ENCODE measurements around the gene ELL2. TPM values are rescaled to one million over a fixed set of nuclear protein-coding genes. Genes with fewer than 3 reads are reported as not detected.

The ELL2 gene
- total RNA-seq, 1 donor from 2014 or later: 124 TPM

DNA sequence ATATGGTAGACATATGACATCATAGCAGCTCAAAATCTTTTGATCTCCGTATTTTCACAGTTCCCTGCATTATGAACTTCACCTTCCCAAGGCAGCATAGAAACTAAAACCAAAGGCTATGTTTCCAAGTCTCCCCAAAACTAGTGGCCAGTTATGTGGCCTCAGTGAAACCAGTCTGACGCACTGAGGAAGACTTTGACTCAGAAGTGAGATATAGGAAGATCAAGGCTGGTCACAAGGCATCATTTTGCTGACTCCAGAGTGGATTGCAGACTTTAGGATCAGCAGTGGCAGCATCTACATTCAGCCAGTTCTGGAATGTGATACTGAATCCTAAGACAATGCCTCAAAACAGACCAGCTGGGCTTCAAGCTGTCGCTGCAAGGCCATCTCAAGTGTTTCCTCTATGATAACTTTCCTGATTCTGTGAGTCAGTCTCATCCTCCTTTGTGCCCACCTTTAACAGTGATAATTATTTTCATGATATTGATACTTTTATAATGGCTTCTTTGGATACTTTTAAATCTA, 34.4 kb upstream of the ELL2 start:
- TF ChIP-seq, protein P1, sequence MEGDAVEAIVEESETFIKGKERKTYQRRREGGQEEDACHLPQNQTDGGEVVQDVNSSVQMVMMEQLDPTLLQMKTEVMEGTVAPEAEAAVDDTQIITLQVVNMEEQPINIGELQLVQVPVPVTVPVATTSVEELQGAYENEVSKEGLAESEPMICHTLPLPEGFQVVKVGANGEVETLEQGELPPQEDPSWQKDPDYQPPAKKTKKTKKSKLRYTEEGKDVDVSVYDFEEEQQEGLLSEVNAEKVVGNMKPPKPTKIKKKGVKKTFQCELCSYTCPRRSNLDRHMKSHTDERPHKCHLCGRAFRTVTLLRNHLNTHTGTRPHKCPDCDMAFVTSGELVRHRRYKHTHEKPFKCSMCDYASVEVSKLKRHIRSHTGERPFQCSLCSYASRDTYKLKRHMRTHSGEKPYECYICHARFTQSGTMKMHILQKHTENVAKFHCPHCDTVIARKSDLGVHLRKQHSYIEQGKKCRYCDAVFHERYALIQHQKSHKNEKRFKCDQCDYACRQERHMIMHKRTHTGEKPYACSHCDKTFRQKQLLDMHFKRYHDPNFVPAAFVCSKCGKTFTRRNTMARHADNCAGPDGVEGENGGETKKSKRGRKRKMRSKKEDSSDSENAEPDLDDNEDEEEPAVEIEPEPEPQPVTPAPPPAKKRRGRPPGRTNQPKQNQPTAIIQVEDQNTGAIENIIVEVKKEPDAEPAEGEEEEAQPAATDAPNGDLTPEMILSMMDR (IDR thresholded peaks at IDR 0.05; ENCODE audit: unreplicated experiment): no peak
- Mint-ChIP-seq H3K27ac (peak overlapping the region; percentile 19), H3K9me3 (ENCODE audit: low read depth) (peaks cover 6% of the 10 kb centered on the region), H3K36me3 (ENCODE audit: insufficient read depth) (peaks cover 2% of the 10 kb centered on the region), H3K4me3 (ENCODE audit: low read depth) (no peak overlapping the region), H3K27me3 (no peaks in the 10 kb centered on the region), H3K4me1 (ENCODE audit: low read depth) (peaks cover 38% of the 10 kb centered on the region)
- no peak for DNase-seq (ENCODE audit: low spot score, unreplicated experiment)

DNA sequence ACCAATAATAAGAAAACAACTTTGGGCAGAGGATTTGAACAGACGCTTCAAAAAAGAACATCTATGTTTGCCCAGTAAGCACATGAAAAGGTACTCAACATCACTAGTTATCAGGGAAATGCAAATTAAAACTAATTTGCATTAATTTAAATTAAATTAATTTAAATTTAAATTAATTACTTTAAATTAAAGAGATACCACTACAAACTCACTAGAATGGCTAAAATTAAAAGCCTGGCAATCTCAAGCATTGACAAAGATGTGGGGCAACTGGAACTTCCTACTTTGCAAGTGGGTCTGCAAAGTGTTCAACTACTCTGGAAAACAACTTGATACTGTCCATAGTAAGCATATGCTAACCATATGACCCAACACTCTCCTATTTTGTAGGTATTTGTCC, 32.1 kb upstream of the ELL2 start:
- H3K4me1 Mint-ChIP-seq (ENCODE audit: low read depth): peaks cover 44% of the 10 kb centered on the region
- TF ChIP-seq, protein P1 (IDR thresholded peaks at IDR 0.05; ENCODE audit: unreplicated experiment): no peak
- H3K27ac Mint-ChIP-seq: no peak overlapping the region
- DNase-seq (ENCODE audit: low spot score, unreplicated experiment): no peak
- H3K27me3 Mint-ChIP-seq: no peaks in the 10 kb centered on the region
- H3K4me3 Mint-ChIP-seq (ENCODE audit: low read depth): no peak overlapping the region
- H3K9me3 Mint-ChIP-seq (ENCODE audit: low read depth): peaks cover 4% of the 10 kb centered on the region
- peaks cover 2% of the 10 kb centered on the region for H3K36me3 Mint-ChIP-seq (ENCODE audit: insufficient read depth)

DNA sequence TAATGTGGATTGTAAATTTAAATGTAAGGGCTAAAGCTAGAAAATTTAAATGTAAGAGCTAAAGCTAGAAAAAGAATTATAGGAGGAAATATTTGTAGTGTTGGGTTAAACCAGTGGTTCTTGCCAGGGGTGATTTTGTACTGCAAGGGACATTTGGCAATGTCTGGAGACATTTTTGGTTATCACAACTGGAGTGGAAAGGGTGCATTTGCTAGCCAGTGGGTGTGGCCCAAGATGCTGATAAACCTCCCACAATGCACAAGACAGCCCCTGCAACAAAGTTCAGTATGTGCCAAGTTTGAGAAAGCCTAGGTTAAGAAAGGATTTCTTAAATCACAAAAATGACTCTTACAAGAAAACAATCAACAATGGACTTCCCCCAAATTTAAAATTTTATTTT, 31.6 kb upstream of the ELL2 start:
- no peak for DNase-seq (ENCODE audit: low spot score, unreplicated experiment)
- H3K36me3 Mint-ChIP-seq (ENCODE audit: insufficient read depth): peaks cover under 1% of the 10 kb centered on the region
- no peak overlapping the region for H3K27ac Mint-ChIP-seq
- TF ChIP-seq, protein P1 (IDR thresholded peaks at IDR 0.05; ENCODE audit: unreplicated experiment): no peak
- H3K4me3 Mint-ChIP-seq (ENCODE audit: low read depth): no peak overlapping the region
- peaks cover 48% of the 10 kb centered on the region for H3K4me1 Mint-ChIP-seq (ENCODE audit: low read depth)
- peaks cover under 1% of the 10 kb centered on the region for H3K9me3 Mint-ChIP-seq (ENCODE audit: low read depth)
- no peaks in the 10 kb centered on the region for H3K27me3 Mint-ChIP-seq

DNA sequence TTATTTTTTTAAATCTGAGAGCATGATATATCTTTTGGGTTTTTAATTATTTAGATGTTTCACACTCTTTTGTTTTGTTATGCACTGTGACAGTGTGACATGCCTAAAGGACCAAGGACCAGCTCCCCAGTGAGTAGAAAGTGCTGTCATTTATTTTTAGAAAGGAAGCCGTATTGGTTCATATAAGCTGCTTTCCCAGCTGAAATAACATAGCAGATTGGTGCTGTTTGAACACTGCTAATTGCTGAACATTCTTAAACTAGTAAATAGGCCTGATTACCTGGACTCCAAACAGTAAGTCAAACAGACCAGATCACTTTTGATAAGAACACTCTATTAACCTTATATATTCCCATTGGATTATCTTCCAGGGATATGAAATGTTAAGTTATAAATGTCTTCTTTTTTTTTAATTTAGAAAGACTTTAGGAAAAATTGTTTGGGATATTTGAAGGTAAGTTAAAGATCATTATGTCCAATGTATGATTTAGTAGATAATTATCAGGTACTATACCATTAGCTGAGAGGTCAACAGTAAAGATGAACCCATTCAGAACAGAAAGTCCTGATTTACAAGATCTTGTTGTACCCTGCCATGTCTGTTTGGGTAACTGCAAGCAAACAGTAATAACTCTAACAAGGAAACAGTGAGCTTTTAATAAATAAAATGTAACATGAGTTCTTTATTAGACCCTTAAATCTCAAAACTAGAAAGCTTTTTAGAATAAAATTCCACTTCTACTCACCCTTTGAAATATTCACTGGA, 27.8 kb upstream of the ELL2 start:
- no peaks in the 10 kb centered on the region for H3K36me3 Mint-ChIP-seq (ENCODE audit: insufficient read depth)
- H3K9me3 Mint-ChIP-seq (ENCODE audit: low read depth): no peaks in the 10 kb centered on the region
- H3K27ac Mint-ChIP-seq: peak overlapping the region; percentile 98
- no peaks in the 10 kb centered on the region for H3K27me3 Mint-ChIP-seq
- DNase-seq (ENCODE audit: low spot score, unreplicated experiment): no peak
- no peak overlapping the region for H3K4me3 Mint-ChIP-seq (ENCODE audit: low read depth)
- TF ChIP-seq, protein P1 (IDR thresholded peaks at IDR 0.05; ENCODE audit: unreplicated experiment): no peak
- peaks cover 64% of the 10 kb centered on the region for H3K4me1 Mint-ChIP-seq (ENCODE audit: low read depth)

- TF ChIP-seq, protein P1 (IDR thresholded peaks at IDR 0.05; ENCODE audit: unreplicated experiment): no peak
- H3K4me1 Mint-ChIP-seq (ENCODE audit: low read depth): peaks cover 66% of the 10 kb centered on the region
- DNase-seq (ENCODE audit: low spot score, unreplicated experiment): no peak
- no peak overlapping the region for H3K4me3 Mint-ChIP-seq (ENCODE audit: low read depth)
- no peaks in the 10 kb centered on the region for H3K36me3 Mint-ChIP-seq (ENCODE audit: insufficient read depth)
- H3K9me3 Mint-ChIP-seq (ENCODE audit: low read depth): no peaks in the 10 kb centered on the region
- H3K27ac Mint-ChIP-seq: peak overlapping the region; percentile 98
- no peaks in the 10 kb centered on the region for H3K27me3 Mint-ChIP-seq
These were observed 27.2 kb upstream of the ELL2 start for GRCh38 chr5:95988877-95989276.

Data from progenitor cell of endocrine pancreas (in vitro differentiated cells).